Liver (tissue), 9 donors: ENCODE results near the gene IFIT1B. TPM values are rescaled to one million over a fixed set of nuclear protein-coding genes. Genes with fewer than 3 reads are reported as not detected.
A peak's percentile ranks its signal among the peaks of the same experiment; 100 is the strongest.

Experiments
- DNase-seq: peaks from one replicate; pipeline ENCODE4 v3.0.0-alpha.2; 2017; ENCODE audit warnings: low spot score
- H3K27ac ChIP-seq, 2 donors: one replicate each; pipeline ENCODE4 v1.7.0; 2013; ENCODE audit warnings: inconsistent platforms in 2 of 2, low read length in 2 of 2, control low read depth in 1 of 2, low read depth in 1 of 2, mild to moderate bottlenecking in 1 of 2
- H3K27me3 ChIP-seq, 4 donors: one replicate each; pipeline versions ENCODE4 v1.6.1 to v1.7.0; 2013; ENCODE audit warnings: low read length in 3 of 4, inconsistent platforms in 1 of 4, mild to moderate bottlenecking in 1 of 4, moderate library complexity in 1 of 4; ENCODE audit not compliant: control insufficient read depth in 4 of 4, insufficient read depth in 4 of 4
- H3K36me3 ChIP-seq, 4 donors: one replicate each; pipeline versions ENCODE4 v1.6.1 to v1.7.0; 2013; ENCODE audit warnings: low read length in 3 of 4, mild to moderate bottlenecking in 3 of 4, low read depth in 1 of 4, moderate library complexity in 1 of 4; ENCODE audit not compliant: control insufficient read depth in 4 of 4, insufficient read depth in 3 of 4
- H3K4me1 ChIP-seq, 4 donors: one replicate each; pipeline versions ENCODE4 v1.6.1 to v1.7.0; 2013; ENCODE audit warnings: low read length in 3 of 4, mild to moderate bottlenecking in 3 of 4, moderate library complexity in 1 of 4; ENCODE audit not compliant: control insufficient read depth in 4 of 4, insufficient read depth in 4 of 4
- H3K4me3 ChIP-seq, 3 donors: one replicate each; pipeline versions ENCODE4 v1.6.1 to v1.7.0; 2013; ENCODE audit warnings: low read length in 3 of 3, control low read depth in 1 of 3, low read depth in 1 of 3, mild to moderate bottlenecking in 1 of 3
- H3K9ac ChIP-seq, 2 donors: one replicate each; pipeline ENCODE4 v1.7.0; 2013; ENCODE audit warnings: low read length in 2 of 2, mild to moderate bottlenecking in 2 of 2, moderate library complexity in 2 of 2, control low read depth in 1 of 2, low read depth in 1 of 2
- H3K9me3 ChIP-seq, 4 donors: one replicate each; pipeline versions ENCODE4 v1.6.1 to v1.7.0; 2013; ENCODE audit warnings: low read length in 3 of 4; ENCODE audit not compliant: control insufficient read depth in 4 of 4
- EGR1 ChIP-seq, 2 donors: IDR thresholded peaks; 2 replicates each; pipeline ENCODE4 v1.6.1; 2016 to 2018; ENCODE audit warnings: antibody characterized with exemption in 2 of 2, low read depth in 2 of 2
- FOXA1 ChIP-seq: IDR thresholded peaks from 2 replicates; pipeline ENCODE4 v1.6.1; 2016; ENCODE audit warnings: antibody characterized with exemption
- FOXA2 ChIP-seq: IDR thresholded peaks from 2 replicates; pipeline ENCODE4 v1.6.1; 2016; ENCODE audit warnings: antibody characterized with exemption
- GABPA ChIP-seq, 2 donors: IDR thresholded peaks in 1 of 2; conservative IDR thresholded peaks in 1 of 2; 2 replicates each; pipeline ENCODE4 v1.6.1; 2016; ENCODE audit warnings: antibody characterized with exemption in 2 of 2, mild to moderate bottlenecking in 1 of 2, moderate library complexity in 1 of 2
- HNF4G ChIP-seq: IDR thresholded peaks from 2 replicates; pipeline ENCODE4 v1.6.1; 2016; ENCODE audit warnings: antibody characterized with exemption
- JUND ChIP-seq, 2 donors: IDR thresholded peaks; 2 replicates each; pipeline ENCODE4 v1.6.1; 2016; ENCODE audit warnings: antibody characterized with exemption in 2 of 2
- NR2F2 ChIP-seq: IDR thresholded peaks from 2 replicates; pipeline ENCODE4 v1.6.1; 2016; ENCODE audit warnings: antibody characterized with exemption
- RAD21 ChIP-seq, 2 donors: IDR thresholded peaks; 2 replicates each; pipeline ENCODE4 v1.6.1; 2016; ENCODE audit warnings: antibody characterized with exemption in 2 of 2, mild to moderate bottlenecking in 2 of 2
- RXRA ChIP-seq, 2 donors: IDR thresholded peaks; 2 replicates each; pipeline ENCODE4 v1.6.1; 2017 to 2018; ENCODE audit warnings: antibody characterized with exemption in 2 of 2, mild to moderate bottlenecking in 1 of 2
- TAF1 ChIP-seq: conservative IDR thresholded peaks from 2 replicates; pipeline ENCODE4 v1.6.1; 2016; ENCODE audit warnings: antibody characterized with exemption, mild to moderate bottlenecking
- YY1 ChIP-seq: IDR thresholded peaks from 2 replicates; pipeline ENCODE4 v1.6.1; 2016; ENCODE audit warnings: antibody characterized with exemption, mild to moderate bottlenecking
- WGBS: extraction: QIAGEN DNeasy Blood & Tissue Kit; methylation state at CpG from one replicate; pipeline ENCODE4 v1.1.7; 2013; 5-methylcytosine and 5-hydroxymethylcytosine counted together
- polyA plus RNA-seq, 2 donors: library from polyadenylated mRNA; stranded (reverse) in 1 of 2; unstranded in 1 of 2; fragments of 200-250 nt in 1 of 2; fragments of >200 nt in 1 of 2; fragmentation: Nextera tagmentation in 1 of 2; extraction: Ambion mirVana in 1 of 2; gene quantifications; one replicate each; pipeline versions ENCODE4 v1.2.1 to v1.2.3, GENCODE V29; 2013 to 2015
- total RNA-seq, 2 donors: library from RNA; depleted of rRNA; stranded (reverse); fragments of >200 nt; gene quantifications; one replicate each; pipeline ENCODE4 v1.2.3, GENCODE V29; 2014
- TF ChIP-seq, protein P1 (sequence below): fragments of 150-350 bp; IDR thresholded peaks from 2 replicates; pipeline ENCODE4 v1.5.1; 2017; ENCODE audit warnings: improper control_type of control experiment, low read depth, low read length; ENCODE audit not compliant: missing input control
- TF ChIP-seq, protein P2 (sequence below): IDR thresholded peaks from 2 replicates; pipeline ENCODE4 v1.6.1; 2016; ENCODE audit warnings: antibody characterized with exemption, mild to moderate bottlenecking
- TF ChIP-seq, protein P3 (sequence below): IDR thresholded peaks from 2 replicates; pipeline ENCODE4 v1.6.1; 2016; ENCODE audit warnings: antibody characterized with exemption
- donor health status: healthy.
- donor health status: healthy.
- donor health status: healthy.
- donor health status: healthy.
- donor health status: healthy.

IFIT1B gene
- total and polyA plus RNA-seq, 4 donors, result 0.15 to 13.3 TPM; not detected in 2

DNA sequence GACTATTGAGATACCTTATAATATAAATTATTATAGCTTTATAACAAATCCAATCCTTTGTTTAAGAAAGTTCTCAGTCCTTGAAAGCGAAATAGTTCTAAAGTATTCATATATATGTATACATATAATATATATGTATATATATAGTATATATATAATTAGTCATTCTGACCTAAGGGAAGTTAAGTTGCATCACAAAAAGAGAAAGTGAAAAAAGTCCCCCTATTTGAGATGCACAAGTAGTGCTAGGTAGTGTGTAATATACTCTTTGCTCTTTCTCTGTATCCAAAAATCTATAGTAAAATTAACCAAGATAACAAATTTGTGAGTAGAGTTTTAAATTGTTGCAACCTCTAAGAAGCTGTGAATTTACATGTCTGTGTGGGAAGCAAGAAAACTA lies 13.3 kb upstream of the IFIT1B start:
- Histone ChIP-seq H3K4me1 (peaks cover 0 to 22% (median 10%) of the 10 kb centered on the region in 4 donors), H3K27ac (no peak overlapping the region), H3K36me3 (no peaks in the 10 kb centered on the region), H3K27me3 (no peaks in the 10 kb centered on the region), H3K9ac (no peak overlapping the region), H3K9me3 (no peaks in the 10 kb centered on the region), H3K4me3 (no peak overlapping the region)
- no peak for TF ChIP-seq FOXA2
- no peak for TF ChIP-seq RXRA (IDR thresholded peaks at IDR 0.05)
- no peak for TF ChIP-seq JUND (IDR thresholded peaks at IDR 0.05)
- TF ChIP-seq, protein P1, sequence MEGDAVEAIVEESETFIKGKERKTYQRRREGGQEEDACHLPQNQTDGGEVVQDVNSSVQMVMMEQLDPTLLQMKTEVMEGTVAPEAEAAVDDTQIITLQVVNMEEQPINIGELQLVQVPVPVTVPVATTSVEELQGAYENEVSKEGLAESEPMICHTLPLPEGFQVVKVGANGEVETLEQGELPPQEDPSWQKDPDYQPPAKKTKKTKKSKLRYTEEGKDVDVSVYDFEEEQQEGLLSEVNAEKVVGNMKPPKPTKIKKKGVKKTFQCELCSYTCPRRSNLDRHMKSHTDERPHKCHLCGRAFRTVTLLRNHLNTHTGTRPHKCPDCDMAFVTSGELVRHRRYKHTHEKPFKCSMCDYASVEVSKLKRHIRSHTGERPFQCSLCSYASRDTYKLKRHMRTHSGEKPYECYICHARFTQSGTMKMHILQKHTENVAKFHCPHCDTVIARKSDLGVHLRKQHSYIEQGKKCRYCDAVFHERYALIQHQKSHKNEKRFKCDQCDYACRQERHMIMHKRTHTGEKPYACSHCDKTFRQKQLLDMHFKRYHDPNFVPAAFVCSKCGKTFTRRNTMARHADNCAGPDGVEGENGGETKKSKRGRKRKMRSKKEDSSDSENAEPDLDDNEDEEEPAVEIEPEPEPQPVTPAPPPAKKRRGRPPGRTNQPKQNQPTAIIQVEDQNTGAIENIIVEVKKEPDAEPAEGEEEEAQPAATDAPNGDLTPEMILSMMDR, result no peak
- no peak for DNase-seq
- 97% methylated on average over 1 of the region's 1 CpG for WGBS

DNA sequence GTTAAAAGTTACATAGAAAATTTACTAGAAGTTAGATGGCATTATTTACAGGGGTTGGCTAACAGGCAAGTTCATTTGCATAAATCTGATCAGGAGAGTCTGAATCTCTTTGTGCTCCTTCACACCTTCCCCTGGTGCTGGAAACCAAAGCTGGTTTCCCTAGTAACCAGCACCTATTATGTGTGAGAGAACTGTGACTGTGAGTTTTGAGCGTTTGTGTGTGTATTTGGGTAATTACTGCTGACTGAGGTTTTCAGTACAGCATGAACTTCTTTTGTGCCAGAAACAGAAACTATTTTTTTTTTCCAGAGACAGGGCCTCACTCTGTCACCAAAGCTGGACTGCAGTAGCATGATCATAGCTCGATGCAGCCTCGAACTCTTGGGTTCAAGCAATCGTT lies 10.3 kb upstream of the IFIT1B start:
- H3K4me3 ChIP-seq, result no peak overlapping the region
- H3K9me3 ChIP-seq, result no peaks in the 10 kb centered on the region
- peak overlapping the region; percentile 17 to 51 for H3K27ac ChIP-seq
- WGBS, result 28% methylated on average over 4 of the region's 4 CpGs
- TF ChIP-seq, protein P2, sequence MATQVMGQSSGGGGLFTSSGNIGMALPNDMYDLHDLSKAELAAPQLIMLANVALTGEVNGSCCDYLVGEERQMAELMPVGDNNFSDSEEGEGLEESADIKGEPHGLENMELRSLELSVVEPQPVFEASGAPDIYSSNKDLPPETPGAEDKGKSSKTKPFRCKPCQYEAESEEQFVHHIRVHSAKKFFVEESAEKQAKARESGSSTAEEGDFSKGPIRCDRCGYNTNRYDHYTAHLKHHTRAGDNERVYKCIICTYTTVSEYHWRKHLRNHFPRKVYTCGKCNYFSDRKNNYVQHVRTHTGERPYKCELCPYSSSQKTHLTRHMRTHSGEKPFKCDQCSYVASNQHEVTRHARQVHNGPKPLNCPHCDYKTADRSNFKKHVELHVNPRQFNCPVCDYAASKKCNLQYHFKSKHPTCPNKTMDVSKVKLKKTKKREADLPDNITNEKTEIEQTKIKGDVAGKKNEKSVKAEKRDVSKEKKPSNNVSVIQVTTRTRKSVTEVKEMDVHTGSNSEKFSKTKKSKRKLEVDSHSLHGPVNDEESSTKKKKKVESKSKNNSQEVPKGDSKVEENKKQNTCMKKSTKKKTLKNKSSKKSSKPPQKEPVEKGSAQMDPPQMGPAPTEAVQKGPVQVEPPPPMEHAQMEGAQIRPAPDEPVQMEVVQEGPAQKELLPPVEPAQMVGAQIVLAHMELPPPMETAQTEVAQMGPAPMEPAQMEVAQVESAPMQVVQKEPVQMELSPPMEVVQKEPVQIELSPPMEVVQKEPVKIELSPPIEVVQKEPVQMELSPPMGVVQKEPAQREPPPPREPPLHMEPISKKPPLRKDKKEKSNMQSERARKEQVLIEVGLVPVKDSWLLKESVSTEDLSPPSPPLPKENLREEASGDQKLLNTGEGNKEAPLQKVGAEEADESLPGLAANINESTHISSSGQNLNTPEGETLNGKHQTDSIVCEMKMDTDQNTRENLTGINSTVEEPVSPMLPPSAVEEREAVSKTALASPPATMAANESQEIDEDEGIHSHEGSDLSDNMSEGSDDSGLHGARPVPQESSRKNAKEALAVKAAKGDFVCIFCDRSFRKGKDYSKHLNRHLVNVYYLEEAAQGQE, result peak; percentile 30
- TF ChIP-seq RAD21 (IDR thresholded peaks at IDR 0.05), result peak; percentile 9 to 27
- no peak for TF ChIP-seq YY1
- H3K4me1 ChIP-seq, result peaks cover 0 to 25% (median 18%) of the 10 kb centered on the region in 4 donors
- no peak for DNase-seq
- H3K27me3 ChIP-seq, result no peaks in the 10 kb centered on the region
- no peaks in the 10 kb centered on the region for H3K36me3 ChIP-seq
- H3K9ac ChIP-seq, result no peak overlapping the region

DNA sequence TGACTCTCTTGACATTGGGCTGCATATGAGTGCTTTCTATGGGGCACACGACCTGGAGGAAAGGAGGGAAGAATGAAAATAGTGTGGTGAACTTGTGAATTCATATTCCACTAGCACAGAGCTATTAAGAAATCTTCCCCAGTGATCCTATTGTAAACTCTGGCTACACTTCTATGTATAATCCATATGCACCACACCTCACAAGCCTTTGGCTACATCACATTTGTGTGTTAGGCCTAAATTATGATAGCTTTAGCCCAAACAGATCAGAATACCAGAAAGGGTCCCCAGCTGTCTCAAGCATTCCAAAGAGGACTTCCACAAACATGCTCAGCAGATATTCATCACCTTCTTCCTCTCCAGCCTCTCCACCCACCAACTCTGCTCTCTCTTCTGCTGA lies 9.7 kb upstream of the IFIT1B start:
- peak overlapping the region in 1 of 2 donors; percentile 51 for H3K27ac ChIP-seq
- TF ChIP-seq RXRA (IDR thresholded peaks at IDR 0.05), result no peak
- TF ChIP-seq GABPA (IDR thresholded peaks at IDR 0.05 in 1 of 2, conservative IDR thresholded peaks at IDR 0.05 in 1 of 2), result no peak
- TF ChIP-seq TAF1, result no peak
- TF ChIP-seq EGR1 (IDR thresholded peaks at IDR 0.05; ENCODE audit: low read depth in 2 of 2), result no peak
- TF ChIP-seq, protein P3, sequence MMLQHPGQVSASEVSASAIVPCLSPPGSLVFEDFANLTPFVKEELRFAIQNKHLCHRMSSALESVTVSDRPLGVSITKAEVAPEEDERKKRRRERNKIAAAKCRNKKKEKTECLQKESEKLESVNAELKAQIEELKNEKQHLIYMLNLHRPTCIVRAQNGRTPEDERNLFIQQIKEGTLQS, result no peak
- TF ChIP-seq HNF4G, result no peak
- TF ChIP-seq, protein P1, result no peak
- TF ChIP-seq NR2F2, result no peak
- no peak for TF ChIP-seq JUND (IDR thresholded peaks at IDR 0.05)
- no peak for TF ChIP-seq FOXA1
- H3K36me3 ChIP-seq, result no peaks in the 10 kb centered on the region
- no peaks in the 10 kb centered on the region for H3K9me3 ChIP-seq
- H3K4me3 ChIP-seq, result no peak overlapping the region
- DNase-seq, result no peak
- H3K4me1 ChIP-seq, result peaks cover 0 to 28% (median 19%) of the 10 kb centered on the region in 4 donors
- no peaks in the 10 kb centered on the region for H3K27me3 ChIP-seq
- 80% methylated on average over 1 of the region's 1 CpG for WGBS
- no peak overlapping the region for H3K9ac ChIP-seq
